Transverse colon (tissue), 4 donors: Measurements from ENCODE around the gene FER.

Experiments
- EP300 ChIP-seq: sonication (generic); formaldehyde crosslinking; IDR thresholded peaks from one replicate; pipeline ENCODE4 v1.6.1; 2017; ENCODE audit warnings: antibody characterized with exemption, low read depth
- POLR2A ChIP-seq: fragments of 450-650 bp; IDR thresholded peaks from one replicate; pipeline ENCODE4 v1.6.1; 2016; ENCODE audit warnings: antibody characterized with exemption, mild to moderate bottlenecking, moderate library complexity
- POLR2AphosphoS5 ChIP-seq, 3 donors: sonication (generic); formaldehyde crosslinking; IDR thresholded peaks; one replicate each; pipeline ENCODE4 v1.6.1; 2016; ENCODE audit warnings: antibody characterized with exemption in 3 of 3
- TF ChIP-seq, protein P1 (sequence below), 5 experiments: fragments of 200-600 bp in 3 of 5; fragments of 450-650 bp in 2 of 5; sonication (generic) in 3 of 5; IDR thresholded peaks; 1 replicate in 2 of 5; 2 replicates in 3 of 5; pipeline ENCODE4 v1.5.1; 2016 to 2017; ENCODE audit warnings: antibody characterized with exemption in 5 of 5, inconsistent platforms in 3 of 5, mild to moderate bottlenecking in 2 of 5, moderate library complexity in 1 of 5

DNA sequence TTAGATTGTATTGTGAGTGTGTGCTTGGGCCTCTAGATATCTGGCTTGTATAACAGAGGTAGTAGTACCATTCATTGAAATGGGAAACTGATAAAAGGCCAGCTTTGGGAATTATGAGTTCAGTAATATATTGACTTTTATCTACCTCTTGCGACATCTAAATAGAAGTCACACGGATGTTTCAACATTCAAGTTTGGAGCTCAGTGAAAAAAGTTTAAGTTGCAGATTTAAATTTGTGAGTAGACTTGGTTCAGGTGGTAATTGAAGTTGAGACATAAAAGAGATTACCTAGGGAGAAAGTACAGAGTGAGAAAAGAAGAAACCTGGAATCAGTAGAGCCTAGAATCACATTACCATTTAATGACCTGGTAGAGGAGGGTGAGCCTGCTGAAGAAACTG, 189.5 kb downstream of the FER start:
- TF ChIP-seq POLR2AphosphoS5 (IDR thresholded peaks at IDR 0.05) (no peak), POLR2A (no peak), EP300 (no peak)
- TF ChIP-seq, protein P1, sequence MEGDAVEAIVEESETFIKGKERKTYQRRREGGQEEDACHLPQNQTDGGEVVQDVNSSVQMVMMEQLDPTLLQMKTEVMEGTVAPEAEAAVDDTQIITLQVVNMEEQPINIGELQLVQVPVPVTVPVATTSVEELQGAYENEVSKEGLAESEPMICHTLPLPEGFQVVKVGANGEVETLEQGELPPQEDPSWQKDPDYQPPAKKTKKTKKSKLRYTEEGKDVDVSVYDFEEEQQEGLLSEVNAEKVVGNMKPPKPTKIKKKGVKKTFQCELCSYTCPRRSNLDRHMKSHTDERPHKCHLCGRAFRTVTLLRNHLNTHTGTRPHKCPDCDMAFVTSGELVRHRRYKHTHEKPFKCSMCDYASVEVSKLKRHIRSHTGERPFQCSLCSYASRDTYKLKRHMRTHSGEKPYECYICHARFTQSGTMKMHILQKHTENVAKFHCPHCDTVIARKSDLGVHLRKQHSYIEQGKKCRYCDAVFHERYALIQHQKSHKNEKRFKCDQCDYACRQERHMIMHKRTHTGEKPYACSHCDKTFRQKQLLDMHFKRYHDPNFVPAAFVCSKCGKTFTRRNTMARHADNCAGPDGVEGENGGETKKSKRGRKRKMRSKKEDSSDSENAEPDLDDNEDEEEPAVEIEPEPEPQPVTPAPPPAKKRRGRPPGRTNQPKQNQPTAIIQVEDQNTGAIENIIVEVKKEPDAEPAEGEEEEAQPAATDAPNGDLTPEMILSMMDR (IDR thresholded peaks at IDR 0.05): no peak
